GM12878 (cell line): Measurements from ENCODE around the gene PEX16. TPM values are rescaled to one million over a fixed set of nuclear protein-coding genes. Genes with fewer than 3 reads are reported as not detected.

ENCODE experiments used
- ATAC-seq: fragments of 200-7000 bp; cut with Tn5 transposase; 3 replicates; pipeline ENCODE4 v1.9.1; 2020; ENCODE audit warnings: mild to moderate bottlenecking, moderate library complexity
- BruUV-seq: library from RNA; stranded (reverse); fragments of 400-500 nt; replicated peaks from 2 replicates; lab custom pipeline; 2021; lab: Mats Ljungman, UMichigan
- CTCF ChIA-PET: fragments of 300-600 bp; sonication (Branson Sonifier 250); formaldehyde crosslinking; extraction: SDS; loops from one replicate; lab custom pipeline; 2021; ENCODE audit warnings: inconsistent platforms; lab: Yijun Ruan, JAX
- POLR2A ChIA-PET: fragments of 350-600 bp; formaldehyde crosslinking; extraction: SDS; loops from one replicate; lab custom pipeline; 2021; ENCODE audit warnings: inconsistent platforms; lab: Charles Lee
- RAD21 ChIA-PET: fragments of 300-600 bp; sonication (Branson Sonifier 250); formaldehyde crosslinking; loops from one replicate; lab custom pipeline; 2023; ENCODE audit warnings: antibody characterized with exemption; ENCODE audit not compliant: unreplicated experiment; lab: Charles Lee
- SMC1A ChIA-PET: fragments of 300-600 bp; sonication (Branson Sonifier 250); formaldehyde crosslinking; loops from one replicate; lab custom pipeline; 2023; ENCODE audit not compliant: unreplicated experiment, uncharacterized antibody; lab: Charles Lee
- DNase-seq: peaks from one replicate; pipeline ENCODE4 v3.0.0-alpha.2; 2011; ENCODE audit warnings: low read depth, low spot score
- FAIRE-seq: peaks from 3 replicates; lab custom pipeline; 2011; peaks lifted over from hg19 to GRCh38; lab: Jason Lieb, UNC
- H2AFZ ChIP-seq: 2 replicates; pipeline ENCODE4 v1.6.0; 2011; ENCODE audit warnings: low read depth, low read length, control low read depth; ENCODE audit not compliant: control insufficient read depth
- H3K27ac ChIP-seq: 2 replicates; pipeline ENCODE4 v1.5.1; 2011; ENCODE audit warnings: control low read depth; ENCODE audit not compliant: control insufficient read depth, insufficient read depth
- H3K27me3 ChIP-seq, 2 experiments: replicated peaks in 1 of 2; 2 replicates each; pipeline versions ENCODE4 v1.6.0 to v1.6.1; 2011; ENCODE audit warnings: low read length in 1 of 2; ENCODE audit not compliant: control insufficient read depth in 2 of 2, insufficient read depth in 2 of 2
- H3K36me3 ChIP-seq, 2 experiments: 2 replicates each; pipeline ENCODE4 v1.5.1; 2011; ENCODE audit warnings: low read length in 1 of 2; ENCODE audit not compliant: control insufficient read depth in 2 of 2, insufficient read depth in 2 of 2
- H3K4me1 ChIP-seq: 2 replicates; pipeline ENCODE4 v1.6.1; 2011; ENCODE audit warnings: mild to moderate bottlenecking, low read length, moderate library complexity, mixed read lengths; ENCODE audit not compliant: control insufficient read depth, insufficient read depth
- H3K4me2 ChIP-seq: 2 replicates; pipeline ENCODE4 v1.6.0; 2011; ENCODE audit warnings: control low read depth; ENCODE audit not compliant: control insufficient read depth, insufficient read depth
- H3K4me3 ChIP-seq: fragments of 200-600 bp; sonication (generic); 2 replicates; pipeline ENCODE4 v1.5.1; 2016
- H3K79me2 ChIP-seq: 2 replicates; pipeline ENCODE4 v1.6.0; 2011; ENCODE audit warnings: low read length; ENCODE audit not compliant: control insufficient read depth, insufficient read depth
- H3K9ac ChIP-seq: 2 replicates; pipeline ENCODE4 v1.8.0; 2011; ENCODE audit warnings: low read length, control low read depth, mixed read lengths; ENCODE audit not compliant: control insufficient read depth, insufficient read depth
- H3K9me3 ChIP-seq: replicated peaks from 3 replicates; pipeline ENCODE4 v1.5.1; 2011; ENCODE audit warnings: mild to moderate bottlenecking, low read length; ENCODE audit not compliant: control insufficient read depth, insufficient read depth
- H4K20me1 ChIP-seq: 2 replicates; pipeline ENCODE4 v1.6.0; 2011; ENCODE audit not compliant: control insufficient read depth, insufficient read depth
- ATF7 ChIP-seq: fragments of 450-650 bp; IDR thresholded peaks from 2 replicates; pipeline ENCODE4 v1.6.1; 2016; ENCODE audit warnings: low read depth, mild to moderate bottlenecking
- CBX3 ChIP-seq: fragments of 200-600 bp; sonication (generic); IDR thresholded peaks from 2 replicates; pipeline ENCODE4 v1.6.1; 2016; ENCODE audit warnings: low read depth, borderline replicate concordance
- E2F4 ChIP-seq: IDR thresholded peaks from 2 replicates; pipeline ENCODE4 v1.6.1; 2012; ENCODE audit warnings: low read depth, low read length, improper control_type of control experiment
- EED ChIP-seq: sonication (generic); IDR thresholded peaks from 2 replicates; pipeline ENCODE4 v1.6.1; 2016; ENCODE audit warnings: antibody characterized with exemption, low read depth
- EP300 ChIP-seq, 2 experiments: fragments of 150-350 bp in 1 of 2; IDR thresholded peaks; 2 replicates each; pipeline ENCODE4 v1.6.1; 2011 to 2012; ENCODE audit warnings: low read depth in 2 of 2, low read length in 2 of 2, borderline replicate concordance in 1 of 2, improper control_type of control experiment in 1 of 2, inconsistent platforms in 1 of 2; ENCODE audit not compliant: control insufficient read depth in 1 of 2
- HDAC6 ChIP-seq: fragments of 200-600 bp; sonication (generic); IDR thresholded peaks from one replicate; pipeline ENCODE4 v1.8.0; 2017; ENCODE audit warnings: antibody characterized with exemption; ENCODE audit not compliant: unreplicated experiment
- LARP7 ChIP-seq: fragments of 450-650 bp; IDR thresholded peaks from 2 replicates; pipeline ENCODE4 v1.6.1; 2017; ENCODE audit warnings: mild to moderate bottlenecking
- REST ChIP-seq: IDR thresholded peaks from 2 replicates; pipeline ENCODE4 v1.6.1; 2012; ENCODE audit warnings: mild to moderate bottlenecking, low read depth, low read length
- SREBF2 ChIP-seq: IDR thresholded peaks from 2 replicates; pipeline ENCODE4 v1.6.1; 2012; ENCODE audit warnings: mild to moderate bottlenecking, low read length
- USF2 ChIP-seq: IDR thresholded peaks from 2 replicates; pipeline ENCODE4 v1.6.1; 2011; ENCODE audit warnings: low read depth, low read length, improper control_type of control experiment, borderline replicate concordance
- ZNF24 ChIP-seq: fragments of 450-650 bp; IDR thresholded peaks from 2 replicates; pipeline ENCODE4 v1.6.1; 2017; ENCODE audit warnings: antibody characterized with exemption, mild to moderate bottlenecking
- WGBS: methylation state at CpG from one replicate; pipeline ENCODE4 v1.1.6; 2016; ENCODE audit warnings: low lambda C conversion rate; ENCODE audit not compliant: insufficient replicate concordance, insufficient coverage; ENCODE audit errors: missing lambda C conversion rate; 5-methylcytosine and 5-hydroxymethylcytosine counted together
- in situ Hi-C: fragments of 300-500 bp; cut with MboI; formaldehyde crosslinking; loops from 9 replicates; pipeline ENCODE4 v1.14.3; 2018; ENCODE audit warnings: mixed read lengths
- intact Hi-C: fragments of 100-400 bp; cut with micrococcal nuclease; formaldehyde crosslinking; loops from one replicate; pipeline ENCODE4 v1.14.2; 2022; ENCODE audit not compliant: unreplicated experiment
- polyA plus RNA-seq, 11 experiments: library from polyadenylated mRNA; depleted of rRNA in 4 of 11; unstranded in 6 of 11; stranded (reverse) in 5 of 11; fragments of >200 nt; fragmentation: Nextera tagmentation in 4 of 11; fragmentation: Illumina TruSeq in 1 of 11; extraction: Ambion mirVana in 4 of 11; extraction: Trizol in 1 of 11; gene quantifications; 1 replicate in 1 of 11; 2 replicates in 10 of 11; pipeline versions ENCODE4 v1.2.1 to v1.2.3, GENCODE V29; 2011 to 2016; ENCODE audit warnings: inconsistent platforms in 2 of 11, missing spikeins in 2 of 11, low read depth in 1 of 11
- total RNA-seq, 4 experiments: library from RNA; depleted of rRNA in 3 of 4; stranded (reverse); fragments of >200 nt in 3 of 4; fragmentation: Illumina TruSeq in 1 of 4; extraction: Trizol in 1 of 4; gene quantifications; 2 replicates each; pipeline versions ENCODE4 v1.2.1 to v1.2.3, GENCODE V29; 2013 to 2021

PEX16 gene
- total and polyA plus RNA-seq, 10 of the 15 experiments (the other 5 are each of a cell fraction or from before 2014, with no cell fraction given), result 1.4 to 53.5 (median 27.6) TPM

GRCh38 chr11:45905095-45905494 lies 12.6 kb downstream of the PEX16 start:
- Histone ChIP-seq H3K27me3 (peaks cover 0 to 1% of the 10 kb centered on the region in 2 experiments; a peak in 2 of 4 replicates), H3K4me3 (no peak overlapping the region), H3K9ac (no peak overlapping the region), H3K9me3 (no peaks in the 10 kb centered on the region), H3K4me2 (no peak overlapping the region), H2AFZ (no peak overlapping the region), H3K27ac (no peak overlapping the region), H3K4me1 (no peaks in the 10 kb centered on the region), H3K36me3 (peaks cover 0 to 3% of the 10 kb centered on the region in 2 experiments; a peak in 2 of 4 replicates), H3K79me2 (no peaks in the 10 kb centered on the region), H4K20me1 (no peaks in the 10 kb centered on the region)
- no peak for TF ChIP-seq SREBF2
- TF ChIP-seq EP300 (IDR thresholded peaks at IDR 0.05; ENCODE audit: borderline replicate concordance in 1 of 2, control insufficient read depth in 1 of 2, low read depth in 2 of 2, low read length in 2 of 2), result no peak
- TF ChIP-seq LARP7, result no peak
- no peak for TF ChIP-seq CBX3
- TF ChIP-seq E2F4, result no peak
- TF ChIP-seq REST, result no peak
- no peak for TF ChIP-seq ZNF24
- TF ChIP-seq EED, result no peak
- TF ChIP-seq ATF7, result no peak
- TF ChIP-seq HDAC6, result no peak
- TF ChIP-seq USF2, result no peak
- ATAC-seq (no peak), FAIRE-seq (no peak), DNase-seq (no peak)
- intact Hi-C loops, result no loop called here
- RAD21 ChIA-PET, result no interaction called here
- CTCF ChIA-PET, result no interaction called here
- SMC1A ChIA-PET, result no interaction called here
- POLR2A ChIA-PET, result interaction anchor here (0.6 kb wide), 1 partner anchor 57 kb away, joined by 3 read pairs; no protein-coding TSS in a partner anchor
- no TSS peak for BruUV-seq
- in situ Hi-C loops, result no loop called here
- 54% methylated on average over 19 of the region's 19 CpGs for WGBS
